Activated naive CD8-positive, alpha-beta T cell treated with anti-CD3 and anti-CD28 coated beads, Interleukin-2, amount 10 ng/mL, durations not matched to agents 7 days and 5 days (primary cell): ENCODE data around the gene ZNF766. TPM values are rescaled to one million over a fixed set of nuclear protein-coding genes. Genes with fewer than 3 reads are reported as not detected.

Experiments
- ATAC-seq: fragments of 150-1000 bp; cut with Tn5 transposase; one replicate; pipeline ENCODE4 v1.10.0; 2021; ENCODE audit warnings: low read depth, moderate library complexity
- POLR2A ChIA-PET: fragments of 350-600 bp; sonication (Branson Sonifier 250); formaldehyde crosslinking; loops from one replicate; lab custom pipeline; 2021; ENCODE audit warnings: antibody characterized with exemption; lab: Charles Lee
- DNase-seq: peaks from one replicate; pipeline ENCODE4 v3.0.0; 2021
- H3K27ac Mint-ChIP-seq: one replicate; pipeline ENCODE4 v1.8.0; 2022; ENCODE audit warnings: mild to moderate bottlenecking, mixed read lengths
- H3K27me3 Mint-ChIP-seq: one replicate; pipeline ENCODE4 v1.8.0; 2022; ENCODE audit warnings: mild to moderate bottlenecking, moderate library complexity, mixed read lengths
- H3K36me3 Mint-ChIP-seq: one replicate; pipeline ENCODE4 v1.8.0; 2021; ENCODE audit warnings: mild to moderate bottlenecking, mixed read lengths
- H3K4me1 Mint-ChIP-seq: one replicate; pipeline ENCODE4 v1.8.0; 2021; ENCODE audit warnings: mixed read lengths
- H3K4me3 Mint-ChIP-seq: one replicate; pipeline ENCODE4 v1.8.0; 2022; ENCODE audit warnings: mild to moderate bottlenecking, moderate library complexity, mixed read lengths
- H3K9me3 Mint-ChIP-seq: one replicate; pipeline ENCODE4 v1.8.0; 2021; ENCODE audit warnings: mixed read lengths
- total RNA-seq, 2 experiments: library from RNA; stranded (reverse); gene quantifications; one replicate each; pipeline ENCODE4 v1.2.3, GENCODE V29; 2021

Gene ZNF766
- total RNA-seq, result 10 to 100 TPM; 37.1 to 38.7 TPM

DNA sequence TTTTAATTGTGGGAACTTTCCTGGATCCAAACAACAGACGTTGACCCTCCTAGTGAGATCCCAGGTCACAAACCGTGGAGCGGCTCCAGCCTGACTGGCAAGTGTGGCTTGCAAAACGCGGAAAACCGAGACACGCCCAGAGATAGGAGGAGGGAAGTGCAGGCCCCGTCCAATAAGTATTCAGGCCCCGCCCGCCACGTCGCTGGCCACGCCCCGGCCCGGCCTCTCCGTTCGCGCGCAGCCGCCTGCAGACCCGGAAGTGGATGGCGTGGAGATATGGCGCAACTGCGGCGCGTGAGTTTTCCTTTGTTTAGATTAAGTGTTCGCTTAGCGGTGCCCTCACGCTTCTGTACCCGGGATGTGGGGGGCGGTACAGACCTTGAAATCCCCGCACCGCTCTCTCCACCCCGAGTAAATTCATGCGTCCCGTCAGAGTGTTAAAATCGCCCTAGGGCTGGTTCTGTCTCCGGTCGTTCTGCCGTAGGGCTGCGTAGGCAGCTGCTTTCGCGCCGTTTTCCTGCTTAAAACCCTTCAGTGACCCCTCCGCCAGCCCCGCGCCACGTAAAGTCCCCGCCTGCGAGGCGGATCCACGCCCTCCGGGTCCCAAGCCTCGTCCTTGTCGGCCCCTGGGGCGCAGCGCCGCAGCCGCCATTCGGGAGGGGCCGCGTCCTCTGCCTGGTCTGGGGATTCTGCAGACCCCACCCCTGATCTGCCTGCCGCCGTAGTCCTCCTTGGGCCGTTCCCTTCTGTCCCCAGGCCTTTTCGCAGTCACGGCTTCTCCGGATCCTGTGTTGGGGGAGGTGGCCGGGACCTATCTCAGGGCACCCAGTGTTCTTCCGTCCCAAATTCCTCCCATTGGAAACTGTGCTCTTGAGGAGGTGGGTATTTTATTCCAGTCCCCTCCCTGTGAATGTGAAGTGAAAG is at the start of gene ZNF766:
Gene ZNF766 (plus strand): TSS at position 250 of the 924 bp plus-strand sequence. CDS start 27 bp downstream, at position 277.
- DNase-seq, result peak; percentile 98

DNA sequence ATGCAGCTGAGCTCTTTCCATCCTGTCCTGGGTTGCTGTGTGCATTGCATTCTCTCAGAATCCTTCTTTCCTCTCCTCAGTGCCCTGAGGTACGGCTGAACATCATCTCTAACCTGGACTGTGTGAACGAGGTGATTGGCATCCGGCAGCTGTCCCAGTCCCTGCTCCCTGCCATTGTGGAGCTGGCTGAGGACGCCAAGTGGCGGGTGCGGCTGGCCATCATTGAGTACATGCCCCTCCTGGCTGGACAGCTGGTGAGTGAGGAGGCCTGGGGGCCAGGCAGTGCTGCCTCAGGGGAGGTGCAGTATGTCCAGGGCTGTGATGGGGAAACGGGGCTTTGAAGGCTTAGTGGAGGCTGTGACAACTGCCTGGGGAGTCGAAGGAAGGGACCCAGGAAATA is 49.8 kb upstream of the ZNF766 start:
- ATAC-seq (no peak), DNase-seq (no peak)
- no peak overlapping the region for H3K27ac Mint-ChIP-seq
- H3K36me3 Mint-ChIP-seq, result peaks cover 64% of the 10 kb centered on the region
- no peaks in the 10 kb centered on the region for H3K27me3 Mint-ChIP-seq
- no peak overlapping the region for H3K4me3 Mint-ChIP-seq
- no peaks in the 10 kb centered on the region for H3K4me1 Mint-ChIP-seq
- POLR2A ChIA-PET, result no interaction called here
- no peaks in the 10 kb centered on the region for H3K9me3 Mint-ChIP-seq

More for the DNA sequence above, at the start of gene ZNF766:
- H3K36me3 Mint-ChIP-seq, result peaks cover 44% of the 10 kb centered on the region
- peak; percentile 91 for ATAC-seq
- peaks cover 26% of the 10 kb centered on the region for H3K9me3 Mint-ChIP-seq
- POLR2A ChIA-PET, result no interaction called here
- no peaks in the 10 kb centered on the region for H3K27me3 Mint-ChIP-seq
- peak within 1 kb of the TSS; percentile 99 for H3K4me3 Mint-ChIP-seq
- peak within 1 kb of the TSS; percentile 96 for H3K27ac Mint-ChIP-seq
- peaks cover 16% of the 10 kb centered on the region for H3K4me1 Mint-ChIP-seq

- no peak for ATAC-seq
- Mint-ChIP-seq H3K27ac (no peak overlapping the region), H3K36me3 (peaks cover 69% of the 10 kb centered on the region), H3K9me3 (no peaks in the 10 kb centered on the region), H3K27me3 (no peaks in the 10 kb centered on the region), H3K4me3 (no peak overlapping the region), H3K4me1 (no peaks in the 10 kb centered on the region)
- no peak for DNase-seq
- POLR2A ChIA-PET, result no interaction called here
These were observed 48.4 kb upstream of the ZNF766 start for GRCh38 chr19:52221031-52221430.

DNA sequence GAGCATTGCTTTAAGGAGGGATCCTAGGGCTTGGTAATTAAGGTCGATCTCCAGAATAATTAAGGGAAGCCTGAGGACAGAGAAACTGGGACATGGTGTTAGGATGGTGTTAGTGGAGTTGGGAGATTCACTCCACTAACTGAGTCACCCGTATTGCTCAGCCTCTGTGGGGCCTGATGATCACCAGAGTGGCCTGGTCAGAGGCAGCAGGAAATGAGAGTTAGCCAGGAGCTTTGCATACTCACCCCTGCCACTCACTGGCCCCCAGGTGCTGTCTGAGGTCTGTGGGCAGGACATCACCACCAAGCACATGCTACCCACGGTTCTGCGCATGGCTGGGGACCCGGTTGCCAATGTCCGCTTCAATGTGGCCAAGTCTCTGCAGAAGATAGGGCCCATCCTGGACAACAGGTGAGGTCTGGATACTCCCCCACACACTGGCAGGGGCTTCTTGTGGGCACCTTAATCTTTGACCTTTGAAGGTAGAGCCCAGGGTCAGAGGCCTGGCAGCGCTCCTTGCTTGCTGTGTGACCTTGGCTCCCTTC is 47.5 kb upstream of the ZNF766 start:
- H3K9me3 Mint-ChIP-seq, result no peaks in the 10 kb centered on the region
- no peaks in the 10 kb centered on the region for H3K27me3 Mint-ChIP-seq
- H3K4me3 Mint-ChIP-seq, result no peak overlapping the region
- H3K27ac Mint-ChIP-seq, result no peak overlapping the region
- ATAC-seq, result no peak
- H3K4me1 Mint-ChIP-seq, result peaks cover 5% of the 10 kb centered on the region
- H3K36me3 Mint-ChIP-seq, result peaks cover 73% of the 10 kb centered on the region
- POLR2A ChIA-PET, result no interaction called here
- DNase-seq, result no peak

DNA sequence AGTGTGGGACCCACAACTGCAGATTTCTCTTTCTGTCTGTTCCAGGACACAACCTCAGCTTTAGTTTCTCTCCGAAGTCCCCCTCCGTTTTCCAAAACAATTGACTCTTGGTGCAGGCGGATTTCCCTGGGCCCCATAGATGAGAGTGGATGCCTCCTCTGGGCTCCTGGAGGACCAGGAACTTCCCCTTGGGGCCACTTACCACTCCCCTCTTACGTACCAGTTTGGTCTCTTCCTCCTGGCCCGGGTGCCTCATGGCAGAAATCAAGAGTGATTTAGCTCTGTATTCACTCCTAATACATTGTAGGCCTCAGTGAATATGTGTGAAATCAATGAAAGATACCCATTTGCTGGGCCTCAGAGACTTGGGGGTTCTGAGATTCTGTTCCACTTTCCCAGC is 45.2 kb upstream of the ZNF766 start:
- no peak overlapping the region for H3K4me3 Mint-ChIP-seq
- DNase-seq (no peak), ATAC-seq (no peak)
- H3K4me1 Mint-ChIP-seq, result peaks cover 10% of the 10 kb centered on the region
- H3K27me3 Mint-ChIP-seq, result no peaks in the 10 kb centered on the region
- no peak overlapping the region for H3K27ac Mint-ChIP-seq
- POLR2A ChIA-PET, result no interaction called here
- H3K36me3 Mint-ChIP-seq, result peaks cover 84% of the 10 kb centered on the region
- no peaks in the 10 kb centered on the region for H3K9me3 Mint-ChIP-seq

DNA sequence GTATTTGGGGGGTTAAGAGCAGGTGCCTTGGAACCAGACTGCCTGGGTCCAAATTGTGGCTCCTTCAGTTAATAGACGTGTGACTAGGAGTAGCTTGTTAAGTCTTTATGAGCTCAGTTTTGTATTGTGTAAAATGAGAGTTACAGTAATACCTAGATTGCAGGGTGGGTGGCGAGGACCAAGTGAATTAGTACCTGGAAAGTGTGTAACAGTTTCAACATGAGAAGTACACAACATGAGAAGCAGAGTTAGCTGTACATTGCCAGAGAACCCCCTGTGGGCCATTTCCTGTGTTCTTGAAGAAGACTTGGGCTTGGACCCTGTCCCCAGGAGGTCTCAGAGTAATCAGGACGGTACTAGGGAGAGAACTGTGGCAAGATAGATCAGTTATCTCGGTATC is 42.7 kb upstream of the ZNF766 start:
- Mint-ChIP-seq H3K4me1 (peaks cover 10% of the 10 kb centered on the region), H3K9me3 (no peaks in the 10 kb centered on the region), H3K27me3 (no peaks in the 10 kb centered on the region), H3K4me3 (no peak overlapping the region), H3K36me3 (peaks cover 76% of the 10 kb centered on the region), H3K27ac (no peak overlapping the region)
- ATAC-seq, result no peak
- POLR2A ChIA-PET, result interaction anchor here (0.5 kb wide), 1 partner anchor 14 kb away, joined by 3 read pairs; no protein-coding TSS in a partner anchor
- no peak for DNase-seq

- Mint-ChIP-seq H3K27me3 (no peaks in the 10 kb centered on the region), H3K36me3 (peaks cover 77% of the 10 kb centered on the region), H3K4me1 (peaks cover 10% of the 10 kb centered on the region), H3K4me3 (no peak overlapping the region), H3K9me3 (peaks cover 2% of the 10 kb centered on the region), H3K27ac (peak overlapping the region; percentile 21)
- no peak for ATAC-seq
- POLR2A ChIA-PET, result interaction anchor here (0.5 kb wide), 1 partner anchor 14 kb away, joined by 3 read pairs; no protein-coding TSS in a partner anchor
- no peak for DNase-seq
These were observed 42.0 kb upstream of the ZNF766 start for GRCh38 chr19:52227196-52227940.

- peaks cover 71% of the 10 kb centered on the region for H3K36me3 Mint-ChIP-seq
- no peak for DNase-seq
These were observed 41.4 kb upstream of the ZNF766 start for GRCh38 chr19:52227980-52228379.

DNA sequence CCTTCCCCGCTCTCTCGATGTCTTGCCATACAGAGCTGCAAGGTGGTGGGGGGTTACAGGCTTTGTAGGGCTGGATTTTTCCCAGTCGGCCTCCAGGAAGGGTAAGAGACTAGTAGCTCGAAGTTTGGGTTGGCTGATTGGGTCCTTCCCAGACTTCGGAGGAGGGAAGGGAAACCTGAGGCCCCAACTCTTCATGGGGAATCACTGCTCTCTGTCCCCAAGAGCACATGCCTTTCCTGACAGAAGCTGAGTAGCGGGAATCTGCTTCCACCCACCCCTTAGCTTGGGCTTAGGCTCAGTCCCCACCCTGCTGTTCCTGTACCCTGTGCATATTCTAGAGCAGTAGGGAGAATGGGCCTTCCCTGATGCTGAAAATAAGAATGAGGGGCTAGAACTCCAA is 39.9 kb upstream of the ZNF766 start:
- Mint-ChIP-seq H3K4me1 (peaks cover 10% of the 10 kb centered on the region), H3K9me3 (peaks cover 3% of the 10 kb centered on the region), H3K27me3 (no peaks in the 10 kb centered on the region), H3K4me3 (no peak overlapping the region), H3K27ac (no peak overlapping the region), H3K36me3 (peaks cover 57% of the 10 kb centered on the region)
- ATAC-seq (no peak), DNase-seq (no peak)
- POLR2A ChIA-PET, result no interaction called here

More at GRCh38 chr19:52227980-52228379, 41.4 kb upstream of the ZNF766 start:
- Mint-ChIP-seq H3K27me3 (no peaks in the 10 kb centered on the region), H3K9me3 (peaks cover 2% of the 10 kb centered on the region), H3K4me1 (peaks cover 10% of the 10 kb centered on the region), H3K4me3 (no peak overlapping the region), H3K27ac (no peak overlapping the region)
- ATAC-seq, result no peak
- POLR2A ChIA-PET, result no interaction called here

DNA sequence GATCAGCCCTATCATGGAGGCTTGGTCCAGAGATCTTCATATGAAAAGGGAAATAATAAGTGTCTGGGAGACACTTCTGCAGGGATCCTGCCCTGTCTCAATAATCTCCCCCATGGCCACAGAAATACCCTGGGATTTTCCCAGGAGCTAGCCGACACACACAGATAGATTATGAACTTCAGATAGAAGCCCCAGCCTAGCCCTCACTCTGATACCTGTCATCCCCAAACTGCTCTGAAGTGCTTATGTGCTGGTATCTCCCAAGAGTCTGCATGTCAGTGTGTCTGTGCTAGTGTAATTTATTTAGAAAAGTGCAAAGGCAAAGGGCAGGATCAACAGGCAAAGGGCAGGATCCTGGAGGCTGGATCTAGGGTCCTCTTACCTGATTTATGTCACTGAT is 38.7 kb upstream of the ZNF766 start:
- H3K4me1 Mint-ChIP-seq, result peaks cover 10% of the 10 kb centered on the region
- no peaks in the 10 kb centered on the region for H3K27me3 Mint-ChIP-seq
- H3K9me3 Mint-ChIP-seq, result peaks cover 3% of the 10 kb centered on the region
- H3K27ac Mint-ChIP-seq, result no peak overlapping the region
- ATAC-seq (no peak), DNase-seq (no peak)
- no peak overlapping the region for H3K4me3 Mint-ChIP-seq
- POLR2A ChIA-PET, result no interaction called here
- peaks cover 50% of the 10 kb centered on the region for H3K36me3 Mint-ChIP-seq

DNA sequence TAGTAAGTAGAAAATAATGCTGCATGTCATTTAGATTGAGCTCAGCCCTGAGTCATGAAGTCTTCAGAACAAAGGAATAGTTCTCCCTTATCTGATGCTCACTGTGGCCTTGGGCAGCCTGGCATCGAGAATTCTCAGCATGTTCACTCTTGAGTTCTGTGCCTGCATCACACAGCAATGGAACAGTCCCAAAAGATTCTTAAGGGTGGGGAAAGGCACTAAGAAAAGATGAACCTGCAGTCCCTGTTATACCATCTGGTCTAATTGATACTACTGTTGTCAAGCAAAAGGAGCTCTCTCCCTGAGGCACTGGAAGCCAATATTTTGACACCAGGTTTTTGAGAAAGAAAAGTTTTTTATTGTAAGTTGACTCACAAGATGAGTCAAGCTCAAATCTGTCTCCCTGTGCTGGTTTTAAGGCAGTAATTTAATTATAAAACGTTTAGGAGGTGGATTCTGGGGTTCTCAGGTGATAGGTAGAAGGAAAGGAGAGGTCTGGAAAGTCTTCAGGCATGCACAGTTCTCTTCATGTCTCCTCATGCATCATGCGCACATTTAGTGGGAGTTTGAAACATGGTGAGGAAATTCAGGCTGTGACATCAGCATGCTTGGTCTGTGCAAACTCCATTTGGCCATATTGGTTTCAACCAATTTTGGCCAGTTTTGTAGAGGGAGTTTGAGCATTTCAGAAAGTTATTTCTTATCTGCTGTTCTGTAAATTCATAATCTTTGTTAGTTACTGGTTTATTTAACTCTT is 38.1 kb upstream of the ZNF766 start:
- Mint-ChIP-seq H3K4me1 (peaks cover 9% of the 10 kb centered on the region), H3K36me3 (peaks cover 44% of the 10 kb centered on the region), H3K27me3 (no peaks in the 10 kb centered on the region), H3K9me3 (peaks cover 3% of the 10 kb centered on the region), H3K4me3 (no peak overlapping the region), H3K27ac (no peak overlapping the region)
- ATAC-seq (no peak), DNase-seq (no peak)
- POLR2A ChIA-PET, result no interaction called here

DNA sequence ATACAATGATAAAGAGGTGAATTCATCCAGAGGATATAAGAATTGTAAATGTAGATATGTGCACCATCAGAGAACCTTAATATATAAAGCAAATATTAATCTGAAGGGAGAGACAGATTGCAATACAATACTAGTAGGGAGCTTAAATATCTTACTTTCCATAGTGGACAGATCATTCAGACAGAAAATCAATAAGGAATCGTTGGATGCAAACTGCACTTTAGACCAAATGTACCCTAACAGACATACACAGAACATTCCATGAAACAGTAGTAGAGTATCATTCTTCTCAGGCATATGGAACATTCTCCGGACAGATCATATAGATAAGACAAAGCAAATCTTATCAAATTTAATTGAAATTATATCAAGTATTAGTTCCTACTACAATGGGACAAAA is 35.0 kb upstream of the ZNF766 start:
- Mint-ChIP-seq H3K36me3 (peaks cover 17% of the 10 kb centered on the region), H3K4me3 (no peak overlapping the region), H3K9me3 (peaks cover 3% of the 10 kb centered on the region), H3K27ac (no peak overlapping the region), H3K27me3 (peaks cover 4% of the 10 kb centered on the region), H3K4me1 (no peaks in the 10 kb centered on the region)
- POLR2A ChIA-PET, result no interaction called here
- ATAC-seq, result no peak
- no peak for DNase-seq

DNA sequence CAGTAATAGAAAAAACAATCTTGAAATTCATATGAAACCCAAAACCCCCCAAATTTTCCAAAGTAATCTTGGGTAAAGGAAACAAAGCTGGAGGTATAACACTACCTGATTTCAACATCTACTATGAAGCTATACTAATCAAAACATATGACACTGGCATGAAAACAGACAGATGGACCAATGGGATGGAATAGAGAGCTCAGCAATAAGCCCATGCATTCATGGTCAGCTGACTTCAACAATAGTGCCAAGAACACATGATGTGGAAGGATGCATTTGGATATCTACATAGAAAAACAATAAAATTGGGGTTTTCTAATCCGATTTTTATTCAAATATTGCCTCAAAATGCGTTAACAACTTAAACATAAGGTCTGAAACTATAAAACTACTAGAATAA is 32.2 kb upstream of the ZNF766 start:
- POLR2A ChIA-PET, result no interaction called here
- Mint-ChIP-seq H3K27ac (no peak overlapping the region), H3K4me3 (no peak overlapping the region), H3K4me1 (no peaks in the 10 kb centered on the region), H3K9me3 (peaks cover 1% of the 10 kb centered on the region), H3K36me3 (peaks cover 2% of the 10 kb centered on the region), H3K27me3 (peaks cover 4% of the 10 kb centered on the region)
- DNase-seq, result no peak
- ATAC-seq, result no peak
